ENCODE results near the gene DCTD.
"Not testable (repeated sequence)": the region's sequence is repeated elsewhere in the genome, so short reads cannot be mapped to it uniquely, and the experiment has no call there.

The DCTD gene

GRCh38 chr4:182904211-182904761 is 12.9 kb downstream of the DCTD start:
- TF ChIP-seq CTCF (IDR thresholded peaks at IDR 0.05; ENCODE audit: insufficient read depth, low read depth, low read length, missing control alignments) = no peak
- DNase-seq (ENCODE audit: low read depth) = no peak
- no peak overlapping the region for H3K4me3 ChIP-seq (ENCODE audit: low read length)

GRCh38 chr4:182903013-182903412 is 14.2 kb downstream of the DCTD start:
- DNase-seq (ENCODE audit: low read depth) = no peak
- TF ChIP-seq CTCF (IDR thresholded peaks at IDR 0.05; ENCODE audit: insufficient read depth, low read depth, low read length, missing control alignments) = no peak
- no peak overlapping the region for H3K4me3 ChIP-seq (ENCODE audit: low read length)

DNA sequence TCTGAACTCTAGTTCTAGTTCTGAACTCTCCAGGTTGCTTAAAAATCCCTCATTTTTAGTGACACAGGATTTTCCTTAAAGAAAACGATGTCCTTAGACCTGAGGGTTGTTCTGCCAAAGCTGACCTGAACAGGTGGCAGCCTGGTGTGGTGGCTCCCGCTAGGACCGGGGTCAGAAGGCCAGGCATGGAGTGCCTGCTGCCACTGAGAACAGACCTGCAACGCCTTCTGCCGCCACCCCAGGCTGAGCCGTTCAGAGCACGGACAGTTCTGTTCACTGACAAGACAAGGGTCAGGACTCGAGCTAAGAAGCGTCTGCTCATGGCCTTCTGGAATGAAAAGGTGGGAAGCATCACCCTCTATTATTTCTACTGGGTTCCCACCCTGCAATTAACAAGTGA is 15.8 kb downstream of the DCTD start:
- H3K4me3 ChIP-seq (ENCODE audit: low read length) = no peak overlapping the region
- TF ChIP-seq CTCF (IDR thresholded peaks at IDR 0.05; ENCODE audit: insufficient read depth, low read depth, low read length, missing control alignments) = no peak
- DNase-seq (ENCODE audit: low read depth) = no peak

DNA sequence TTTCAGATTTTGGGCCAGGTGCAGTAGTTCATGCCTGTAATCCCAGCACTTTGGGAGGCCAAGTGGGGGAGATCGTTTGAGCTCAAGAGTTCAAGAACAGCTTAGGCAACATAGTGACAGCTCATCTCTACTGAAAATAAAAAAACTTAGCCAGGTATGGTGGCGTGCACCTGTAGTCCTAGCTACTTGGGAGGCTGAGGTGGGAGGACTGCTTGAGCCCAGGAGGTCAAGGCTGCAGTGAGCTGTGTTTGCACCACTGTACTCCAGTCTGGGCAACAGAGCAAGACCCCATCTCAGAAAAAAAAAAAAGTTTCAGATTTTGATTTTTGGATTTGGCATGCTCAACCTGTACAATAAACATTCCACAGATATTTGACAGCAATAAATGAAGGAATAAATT is 17.2 kb downstream of the DCTD start:
- H3K4me3 ChIP-seq (ENCODE audit: low read length); DNase-seq (ENCODE audit: low read depth): not testable (repeated sequence)

GRCh38 chr4:182898479-182898799 is 18.7 kb downstream of the DCTD start:
- no peak for TF ChIP-seq CTCF (IDR thresholded peaks at IDR 0.05; ENCODE audit: insufficient read depth, low read depth, low read length, missing control alignments)
- no peak for DNase-seq (ENCODE audit: low read depth)
- H3K4me3 ChIP-seq (ENCODE audit: low read length) = no peak overlapping the region

DNA sequence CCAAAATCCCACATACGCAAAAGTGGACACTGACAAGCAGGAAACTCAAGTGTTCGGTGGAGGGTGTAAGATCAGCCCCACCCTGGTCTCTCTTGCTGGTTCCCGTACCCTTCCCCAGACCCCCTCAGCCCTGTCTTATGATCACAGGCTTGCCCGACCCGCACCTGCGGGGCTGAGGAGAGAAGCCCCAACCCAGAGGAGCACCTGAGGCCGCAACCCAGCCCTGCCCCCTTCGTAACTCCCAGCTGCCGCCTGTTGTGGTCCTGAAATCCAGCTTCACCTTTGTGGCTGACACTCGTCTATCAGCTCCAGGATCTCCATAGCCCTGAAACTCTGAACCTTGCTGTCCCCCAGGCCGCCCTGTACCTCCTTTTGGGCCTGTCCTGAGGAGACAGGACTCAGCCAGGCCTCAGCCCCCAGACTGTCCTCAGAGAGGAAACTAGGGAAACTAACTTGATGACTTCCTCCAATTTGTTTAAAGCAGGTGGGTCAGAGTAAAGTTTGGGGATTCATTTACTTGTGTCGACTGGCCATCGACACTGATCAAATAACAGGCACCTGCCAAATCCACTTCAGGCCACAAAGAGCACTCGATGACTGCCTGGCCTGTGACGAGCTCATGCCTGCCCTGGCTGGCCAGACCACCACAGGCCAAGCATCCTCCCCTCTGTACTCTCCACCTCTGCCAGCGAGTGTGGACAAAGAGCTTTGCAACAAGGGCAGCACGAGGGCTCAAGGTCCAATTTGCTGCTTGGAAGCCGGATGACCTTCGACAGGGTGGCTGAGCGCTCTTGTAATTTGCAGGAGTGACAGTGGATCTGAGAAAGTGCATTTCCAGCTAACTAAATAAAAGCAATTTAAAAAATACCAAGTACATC is 19.3 kb downstream of the DCTD start:
- no peak overlapping the region for H3K4me3 ChIP-seq (ENCODE audit: low read length)
- DNase-seq (ENCODE audit: low read depth) = no peak
- TF ChIP-seq CTCF (IDR thresholded peaks at IDR 0.05; ENCODE audit: insufficient read depth, low read depth, low read length, missing control alignments) = no peak

DNA sequence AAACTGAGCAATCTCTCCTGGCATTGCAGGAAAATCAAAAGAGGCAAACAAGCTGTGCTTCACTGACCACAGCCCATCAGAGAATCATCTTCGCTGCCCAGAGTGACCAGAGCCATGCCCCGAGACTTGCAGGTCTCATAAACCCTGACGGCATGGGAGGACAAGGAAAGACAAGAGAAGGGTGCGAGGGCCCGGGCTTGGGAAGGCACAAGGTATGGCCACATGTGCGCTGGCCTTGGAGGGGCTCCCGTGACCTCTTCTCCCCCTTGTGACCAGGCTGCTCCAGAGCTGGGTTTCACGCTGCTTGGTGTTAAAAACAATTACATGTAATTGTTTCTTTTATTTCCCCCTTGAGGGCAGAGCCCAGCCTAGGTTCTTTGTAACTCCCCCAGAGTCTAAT is 20.8 kb downstream of the DCTD start:
- no peak for TF ChIP-seq CTCF (IDR thresholded peaks at IDR 0.05; ENCODE audit: insufficient read depth, low read depth, low read length, missing control alignments)
- DNase-seq (ENCODE audit: low read depth) = no peak
- H3K4me3 ChIP-seq (ENCODE audit: low read length) = no peak overlapping the region

Measured in epithelial cell of esophagus (primary cell).